ENCODE measurements around the gene ABCD4. TPM values are rescaled to one million over a fixed set of nuclear protein-coding genes. Genes with fewer than 3 reads are reported as not detected.

Gene ABCD4
- polyA plus RNA-seq, 1 of the 3 experiments (the other 2 are of a cell fraction): 37.0 TPM

DNA sequence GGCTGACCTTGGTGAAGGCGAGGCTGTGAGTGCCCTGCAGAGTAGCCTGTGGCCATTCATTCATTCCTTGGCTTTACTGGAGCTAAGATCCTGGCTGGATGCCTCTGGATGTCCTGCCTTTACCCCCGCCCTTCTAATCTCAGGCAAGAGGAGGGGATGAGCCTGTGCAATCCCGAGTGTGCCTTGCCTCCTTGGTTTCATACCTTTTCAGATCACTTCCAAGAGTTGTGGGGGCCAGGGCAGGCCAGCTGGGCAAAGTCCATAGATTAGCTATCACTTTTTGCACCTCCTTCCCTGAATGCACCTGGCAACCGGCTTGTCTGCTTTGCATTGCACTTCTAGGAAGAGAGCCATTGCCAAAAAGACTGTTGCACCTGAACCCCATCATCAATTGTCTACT lies 47.0 kb upstream of the ABCD4 start:
- peaks cover 20% of the 10 kb centered on the region; the same call in 1 of the 2 replicates for H3K27me3 ChIP-seq (ENCODE audit: insufficient read depth)
- POLR2A ChIA-PET: no interaction called here
- H3K4me2 ChIP-seq: no peak overlapping the region
- H3K9me3 ChIP-seq: no peaks in the 10 kb centered on the region
- H3K36me3 ChIP-seq (replicated peaks in 1 of 2; ENCODE audit: control insufficient read depth in 1 of 2, insufficient read depth in 2 of 2, low read length in 1 of 2): no peaks in the 10 kb centered on the region
- H3K9ac ChIP-seq: no peak overlapping the region
- TF ChIP-seq CHD2 (IDR thresholded peaks at IDR 0.05; ENCODE audit: low read length, partially characterized antibody) (no peak), TCF12 (IDR thresholded peaks at IDR 0.05) (no peak), MEF2A (IDR thresholded peaks at IDR 0.05; ENCODE audit: borderline replicate concordance, low read depth) (no peak), YY1 (IDR thresholded peaks at IDR 0.05; ENCODE audit: low read depth) (no peak), EP300 (IDR thresholded peaks at IDR 0.05; ENCODE audit: borderline replicate concordance in 1 of 2, low read depth in 1 of 2, low read length in 1 of 2) (no peak), MXI1 (IDR thresholded peaks at IDR 0.05; ENCODE audit: low read depth, low read length) (no peak), SMC3 (IDR thresholded peaks at IDR 0.05; ENCODE audit: low read depth, low read length) (no peak)
- TF ChIP-seq, protein P1, sequence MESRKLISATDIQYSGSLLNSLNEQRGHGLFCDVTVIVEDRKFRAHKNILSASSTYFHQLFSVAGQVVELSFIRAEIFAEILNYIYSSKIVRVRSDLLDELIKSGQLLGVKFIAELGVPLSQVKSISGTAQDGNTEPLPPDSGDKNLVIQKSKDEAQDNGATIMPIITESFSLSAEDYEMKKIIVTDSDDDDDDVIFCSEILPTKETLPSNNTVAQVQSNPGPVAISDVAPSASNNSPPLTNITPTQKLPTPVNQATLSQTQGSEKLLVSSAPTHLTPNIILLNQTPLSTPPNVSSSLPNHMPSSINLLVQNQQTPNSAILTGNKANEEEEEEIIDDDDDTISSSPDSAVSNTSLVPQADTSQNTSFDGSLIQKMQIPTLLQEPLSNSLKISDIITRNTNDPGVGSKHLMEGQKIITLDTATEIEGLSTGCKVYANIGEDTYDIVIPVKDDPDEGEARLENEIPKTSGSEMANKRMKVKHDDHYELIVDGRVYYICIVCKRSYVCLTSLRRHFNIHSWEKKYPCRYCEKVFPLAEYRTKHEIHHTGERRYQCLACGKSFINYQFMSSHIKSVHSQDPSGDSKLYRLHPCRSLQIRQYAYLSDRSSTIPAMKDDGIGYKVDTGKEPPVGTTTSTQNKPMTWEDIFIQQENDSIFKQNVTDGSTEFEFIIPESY (IDR thresholded peaks at IDR 0.05; ENCODE audit: borderline replicate concordance, low read depth): no peak
- TF ChIP-seq, protein P2, sequence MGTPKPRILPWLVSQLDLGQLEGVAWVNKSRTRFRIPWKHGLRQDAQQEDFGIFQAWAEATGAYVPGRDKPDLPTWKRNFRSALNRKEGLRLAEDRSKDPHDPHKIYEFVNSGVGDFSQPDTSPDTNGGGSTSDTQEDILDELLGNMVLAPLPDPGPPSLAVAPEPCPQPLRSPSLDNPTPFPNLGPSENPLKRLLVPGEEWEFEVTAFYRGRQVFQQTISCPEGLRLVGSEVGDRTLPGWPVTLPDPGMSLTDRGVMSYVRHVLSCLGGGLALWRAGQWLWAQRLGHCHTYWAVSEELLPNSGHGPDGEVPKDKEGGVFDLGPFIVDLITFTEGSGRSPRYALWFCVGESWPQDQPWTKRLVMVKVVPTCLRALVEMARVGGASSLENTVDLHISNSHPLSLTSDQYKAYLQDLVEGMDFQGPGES (IDR thresholded peaks at IDR 0.05; ENCODE audit: low read depth, low read length): no peak
- TF ChIP-seq, protein P3, sequence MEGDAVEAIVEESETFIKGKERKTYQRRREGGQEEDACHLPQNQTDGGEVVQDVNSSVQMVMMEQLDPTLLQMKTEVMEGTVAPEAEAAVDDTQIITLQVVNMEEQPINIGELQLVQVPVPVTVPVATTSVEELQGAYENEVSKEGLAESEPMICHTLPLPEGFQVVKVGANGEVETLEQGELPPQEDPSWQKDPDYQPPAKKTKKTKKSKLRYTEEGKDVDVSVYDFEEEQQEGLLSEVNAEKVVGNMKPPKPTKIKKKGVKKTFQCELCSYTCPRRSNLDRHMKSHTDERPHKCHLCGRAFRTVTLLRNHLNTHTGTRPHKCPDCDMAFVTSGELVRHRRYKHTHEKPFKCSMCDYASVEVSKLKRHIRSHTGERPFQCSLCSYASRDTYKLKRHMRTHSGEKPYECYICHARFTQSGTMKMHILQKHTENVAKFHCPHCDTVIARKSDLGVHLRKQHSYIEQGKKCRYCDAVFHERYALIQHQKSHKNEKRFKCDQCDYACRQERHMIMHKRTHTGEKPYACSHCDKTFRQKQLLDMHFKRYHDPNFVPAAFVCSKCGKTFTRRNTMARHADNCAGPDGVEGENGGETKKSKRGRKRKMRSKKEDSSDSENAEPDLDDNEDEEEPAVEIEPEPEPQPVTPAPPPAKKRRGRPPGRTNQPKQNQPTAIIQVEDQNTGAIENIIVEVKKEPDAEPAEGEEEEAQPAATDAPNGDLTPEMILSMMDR (IDR thresholded peaks at IDR 0.05): no peak
- no peaks in the 10 kb centered on the region for H3F3A ChIP-seq (replicated peaks; ENCODE audit: insufficient read depth)
- H3K4me3 ChIP-seq (ENCODE audit: low read depth in 2 of 2, low read length in 1 of 2): no peak overlapping the region
- WGBS (ENCODE audit: low lambda C conversion rate): 34% methylated on average over 3 of the region's 4 CpGs
- H4K20me1 ChIP-seq (ENCODE audit: insufficient read depth): no peaks in the 10 kb centered on the region
- no peaks in the 10 kb centered on the region for H3K79me2 ChIP-seq (ENCODE audit: insufficient read depth)
- H3K9me2 ChIP-seq: no peaks in the 10 kb centered on the region
- DNase-seq: no peak
- H3K27ac ChIP-seq (ENCODE audit: low read depth in 2 of 2, low read length in 1 of 2): no peak overlapping the region
- CTCF ChIA-PET: interaction anchor here (1.1 to 3.3 kb wide), 2 partner anchors 14 to 129 kb away, joined by 7 to 16 read pairs; no protein-coding TSS in a partner anchor
- no peak overlapping the region for H2AFZ ChIP-seq (ENCODE audit: low read depth)
- no peaks in the 10 kb centered on the region for H3K4me1 ChIP-seq (ENCODE audit: control insufficient read depth in 1 of 2, insufficient read depth in 2 of 2, low read depth in 1 of 2, low read length in 1 of 2)

DNA sequence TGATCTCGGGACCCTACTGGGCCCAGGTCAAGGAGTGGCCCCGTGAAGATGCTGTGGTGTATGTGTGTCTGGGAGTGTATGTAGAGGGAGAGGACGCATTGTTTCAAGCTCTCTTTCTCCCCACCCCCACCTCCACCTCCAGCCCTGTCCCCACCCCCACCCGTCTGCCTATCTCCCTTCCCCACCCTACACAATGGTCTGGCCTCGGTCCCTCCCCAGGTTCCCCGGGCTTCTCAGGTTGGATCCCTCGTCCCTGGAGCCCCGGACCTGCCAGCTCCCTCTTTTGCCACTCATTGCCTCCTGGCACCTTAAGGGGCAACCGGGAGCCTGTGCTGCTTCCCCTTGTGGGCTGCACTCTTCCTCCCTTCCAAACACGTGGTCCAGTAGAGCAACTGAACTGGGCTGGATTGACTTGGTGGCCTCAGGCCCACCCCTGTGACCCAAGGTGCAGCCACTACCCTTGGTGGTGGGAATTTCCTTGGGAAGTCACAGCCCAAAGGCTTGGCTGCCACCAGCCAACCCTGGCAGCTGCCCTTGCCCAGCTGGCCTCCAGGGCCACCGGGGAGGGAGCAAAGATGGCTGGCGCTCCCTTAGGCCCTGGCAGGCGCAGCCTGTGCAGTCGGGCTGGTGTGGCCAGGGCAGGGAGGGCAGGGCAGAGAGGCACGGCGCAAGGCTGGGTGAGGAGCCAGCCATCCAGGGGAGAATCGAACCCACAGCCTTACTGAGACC lies 46.2 kb upstream of the ABCD4 start:
- TF ChIP-seq, protein P4, sequence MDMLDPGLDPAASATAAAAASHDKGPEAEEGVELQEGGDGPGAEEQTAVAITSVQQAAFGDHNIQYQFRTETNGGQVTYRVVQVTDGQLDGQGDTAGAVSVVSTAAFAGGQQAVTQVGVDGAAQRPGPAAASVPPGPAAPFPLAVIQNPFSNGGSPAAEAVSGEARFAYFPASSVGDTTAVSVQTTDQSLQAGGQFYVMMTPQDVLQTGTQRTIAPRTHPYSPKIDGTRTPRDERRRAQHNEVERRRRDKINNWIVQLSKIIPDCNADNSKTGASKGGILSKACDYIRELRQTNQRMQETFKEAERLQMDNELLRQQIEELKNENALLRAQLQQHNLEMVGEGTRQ (IDR thresholded peaks at IDR 0.05; ENCODE audit: borderline replicate concordance, low read depth, low read length): no peak
- TF ChIP-seq CHD2 (IDR thresholded peaks at IDR 0.05; ENCODE audit: low read length, partially characterized antibody) (no peak), TCF12 (IDR thresholded peaks at IDR 0.05) (no peak), POLR2AphosphoS5 (IDR thresholded peaks at IDR 0.05; ENCODE audit: low read depth, low read length) (no peak), NFIC (IDR thresholded peaks at IDR 0.05; ENCODE audit: borderline replicate concordance) (no peak), RXRA (IDR thresholded peaks at IDR 0.05; ENCODE audit: borderline replicate concordance, low read depth) (no peak)
- TF ChIP-seq, protein P1 (IDR thresholded peaks at IDR 0.05; ENCODE audit: borderline replicate concordance, low read depth): no peak
- no peak for DNase-seq
- Histone ChIP-seq H3K9ac (no peak overlapping the region), H3K4me2 (no peak overlapping the region), H3K4me3 (ENCODE audit: low read depth in 2 of 2, low read length in 1 of 2) (no peak overlapping the region), H3K27ac (ENCODE audit: low read depth in 2 of 2, low read length in 1 of 2) (no peak overlapping the region), H3K79me2 (ENCODE audit: insufficient read depth) (no peaks in the 10 kb centered on the region), H3K4me1 (ENCODE audit: control insufficient read depth in 1 of 2, insufficient read depth in 2 of 2, low read depth in 1 of 2, low read length in 1 of 2) (no peaks in the 10 kb centered on the region), H3K9me2 (no peaks in the 10 kb centered on the region), H3F3A (replicated peaks; ENCODE audit: insufficient read depth) (no peaks in the 10 kb centered on the region), H3K9me3 (no peaks in the 10 kb centered on the region), H3K27me3 (ENCODE audit: insufficient read depth) (peaks cover 20% of the 10 kb centered on the region; the same call in 1 of the 2 replicates), H3K36me3 (replicated peaks in 1 of 2; ENCODE audit: control insufficient read depth in 1 of 2, insufficient read depth in 2 of 2, low read length in 1 of 2) (no peaks in the 10 kb centered on the region), H4K20me1 (ENCODE audit: insufficient read depth) (no peaks in the 10 kb centered on the region), H2AFZ (ENCODE audit: low read depth) (no peak overlapping the region)
- ChIA-PET POLR2A (no interaction called here), CTCF (interaction anchor here (1.4 to 2.6 kb wide), 4 partner anchors 14 to 153 kb away, joined by 4 to 10 read pairs (median 6); no protein-coding TSS in a partner anchor)
- WGBS (ENCODE audit: low lambda C conversion rate): 63% methylated on average over 15 of the region's 17 CpGs

All from SK-N-SH (cell line).